Skeletal muscle tissue (tissue), 4 donors: ENCODE data around the gene CYP2C18. TPM values are rescaled to one million over a fixed set of nuclear protein-coding genes. Genes with fewer than 3 reads are reported as not detected.
"Not testable (repeated sequence)": the region's sequence is repeated elsewhere in the genome, so short reads cannot be mapped to it uniquely, and the experiment has no call there.

Source experiments
- H3K27ac ChIP-seq: one replicate; pipeline ENCODE4 v1.7.0; 2013; ENCODE audit warnings: mild to moderate bottlenecking, low read depth, low read length, inconsistent platforms
- H3K27me3 ChIP-seq, 3 donors: one replicate each; pipeline ENCODE4 v1.7.0; 2013; ENCODE audit warnings: low read length in 3 of 3; ENCODE audit not compliant: control insufficient read depth in 3 of 3, insufficient read depth in 3 of 3
- H3K36me3 ChIP-seq, 3 donors: one replicate each; pipeline ENCODE4 v1.7.0; 2013; ENCODE audit warnings: low read length in 3 of 3; ENCODE audit not compliant: control insufficient read depth in 3 of 3, insufficient read depth in 3 of 3
- H3K4me1 ChIP-seq, 3 donors: one replicate each; pipeline ENCODE4 v1.7.0; 2013; ENCODE audit warnings: low read length in 3 of 3, mild to moderate bottlenecking in 3 of 3; ENCODE audit not compliant: control insufficient read depth in 3 of 3, insufficient read depth in 3 of 3
- H3K4me3 ChIP-seq, 3 donors: one replicate each; pipeline ENCODE4 v1.7.0; 2013; ENCODE audit warnings: low read length in 3 of 3
- H3K9ac ChIP-seq, 3 donors: one replicate each; pipeline ENCODE4 v1.7.0; 2013; ENCODE audit warnings: low read length in 3 of 3, mild to moderate bottlenecking in 3 of 3, moderate library complexity in 2 of 3, low read depth in 1 of 3
- H3K9me3 ChIP-seq, 3 donors: one replicate each; pipeline ENCODE4 v1.7.0; 2013; ENCODE audit warnings: low read length in 3 of 3; ENCODE audit not compliant: control insufficient read depth in 3 of 3
- total RNA-seq: library from RNA; depleted of rRNA; stranded (reverse); fragments of >200 nt; gene quantifications from one replicate; pipeline ENCODE4 v1.2.3, GENCODE V29; 2014
- donor health status: Osteomylitis.

CYP2C18 gene
- total RNA-seq, 1 donor from 2014 or later, result not detected

DNA sequence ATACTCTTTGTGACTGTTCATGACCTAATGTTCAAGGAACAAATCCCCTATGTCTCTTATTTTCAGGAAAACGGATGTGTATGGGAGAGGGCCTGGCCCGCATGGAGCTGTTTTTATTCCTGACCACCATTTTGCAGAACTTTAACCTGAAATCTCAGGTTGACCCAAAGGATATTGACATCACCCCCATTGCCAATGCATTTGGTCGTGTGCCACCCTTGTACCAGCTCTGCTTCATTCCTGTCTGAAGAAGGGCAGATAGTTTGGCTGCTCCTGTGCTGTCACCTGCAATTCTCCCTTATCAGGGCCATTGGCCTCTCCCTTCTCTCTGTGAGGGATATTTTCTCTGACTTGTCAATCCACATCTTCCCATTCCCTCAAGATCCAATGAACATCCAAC, 51.7 kb downstream of the CYP2C18 start:
- Histone ChIP-seq H3K27me3 (no peaks in the 10 kb centered on the region), H3K4me1 (no peaks in the 10 kb centered on the region), H3K27ac (no peak overlapping the region), H3K4me3 (no peak overlapping the region), H3K36me3 (no peaks in the 10 kb centered on the region), H3K9me3 (peaks cover 0 to 3% (median 2%) of the 10 kb centered on the region in 3 donors), H3K9ac (no peak overlapping the region)

DNA sequence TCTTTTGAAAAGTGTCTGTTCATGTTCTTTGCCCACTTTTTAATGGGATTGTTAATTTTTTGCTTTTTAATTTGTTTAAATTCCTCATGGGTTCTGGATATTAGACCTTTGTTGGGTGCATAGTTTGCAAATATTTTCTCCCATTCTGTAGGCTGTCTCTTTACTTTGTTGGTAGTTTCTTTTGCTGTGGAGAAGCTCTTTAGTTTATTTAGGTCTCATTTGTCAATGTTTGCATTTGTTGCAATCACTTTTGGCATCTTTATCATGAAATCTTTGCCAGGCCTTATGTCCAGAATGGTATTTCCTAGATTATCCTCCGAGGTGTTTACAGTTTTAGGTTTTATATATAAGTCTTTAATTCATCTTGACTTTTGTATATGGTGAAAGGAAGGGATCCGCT, 55.1 kb downstream of the CYP2C18 start:
- peaks cover 0 to 5% (median 3%) of the 10 kb centered on the region in 3 donors for H3K9me3 ChIP-seq
- no peaks in the 10 kb centered on the region for H3K36me3 ChIP-seq
- no peak overlapping the region for H3K4me3 ChIP-seq
- H3K4me1 ChIP-seq, result no peaks in the 10 kb centered on the region
- no peak overlapping the region for H3K9ac ChIP-seq
- H3K27ac ChIP-seq, result no peak overlapping the region
- H3K27me3 ChIP-seq, result no peaks in the 10 kb centered on the region

DNA sequence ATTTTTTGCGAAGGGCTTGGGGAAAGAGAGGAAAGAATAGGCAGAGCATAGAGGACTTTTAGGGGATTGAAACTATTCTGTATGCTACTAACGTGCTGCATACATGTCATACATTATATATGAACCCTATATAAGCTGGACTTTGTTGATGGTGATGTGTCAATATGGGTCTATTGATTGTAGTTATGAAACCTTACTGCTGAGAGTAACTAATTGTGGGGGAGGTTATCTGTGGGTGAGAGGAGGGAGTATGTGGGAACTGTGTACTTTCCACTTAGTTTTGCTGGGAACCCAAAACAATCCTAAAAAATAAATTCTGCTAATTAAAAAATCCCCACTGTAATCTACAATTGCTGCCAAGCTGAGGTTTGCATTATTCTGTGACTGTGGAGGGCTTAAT, 63.6 kb downstream of the CYP2C18 start:
- Histone ChIP-seq H3K27ac (no peak overlapping the region), H3K9ac (no peak overlapping the region), H3K4me3 (no peak overlapping the region), H3K27me3 (no peaks in the 10 kb centered on the region), H3K4me1 (no peaks in the 10 kb centered on the region), H3K36me3 (no peaks in the 10 kb centered on the region), H3K9me3 (no peaks in the 10 kb centered on the region)

DNA sequence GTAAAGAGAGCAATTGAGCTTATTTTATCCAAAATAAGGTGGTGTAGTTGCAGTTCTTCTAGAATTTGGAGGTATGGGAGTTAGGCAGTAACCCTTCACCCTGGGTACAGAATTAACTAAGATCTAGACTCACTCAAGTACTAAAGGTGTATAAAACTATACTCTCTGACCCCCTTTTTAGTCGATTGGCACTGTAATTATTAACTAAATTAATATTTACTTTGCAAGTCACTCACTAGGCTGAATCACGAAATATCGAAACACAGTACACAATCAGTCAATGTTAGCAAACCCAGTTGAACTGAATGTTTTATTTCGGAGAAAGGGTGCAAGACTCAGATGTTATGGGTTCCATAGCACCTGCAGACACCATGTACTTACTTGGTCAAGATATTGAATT, 64.3 kb downstream of the CYP2C18 start:
- no peaks in the 10 kb centered on the region for H3K27me3 ChIP-seq
- H3K4me1 ChIP-seq, result no peaks in the 10 kb centered on the region
- no peak overlapping the region for H3K4me3 ChIP-seq
- no peak overlapping the region for H3K9ac ChIP-seq
- no peaks in the 10 kb centered on the region for H3K9me3 ChIP-seq
- H3K27ac ChIP-seq, result no peak overlapping the region
- no peaks in the 10 kb centered on the region for H3K36me3 ChIP-seq

DNA sequence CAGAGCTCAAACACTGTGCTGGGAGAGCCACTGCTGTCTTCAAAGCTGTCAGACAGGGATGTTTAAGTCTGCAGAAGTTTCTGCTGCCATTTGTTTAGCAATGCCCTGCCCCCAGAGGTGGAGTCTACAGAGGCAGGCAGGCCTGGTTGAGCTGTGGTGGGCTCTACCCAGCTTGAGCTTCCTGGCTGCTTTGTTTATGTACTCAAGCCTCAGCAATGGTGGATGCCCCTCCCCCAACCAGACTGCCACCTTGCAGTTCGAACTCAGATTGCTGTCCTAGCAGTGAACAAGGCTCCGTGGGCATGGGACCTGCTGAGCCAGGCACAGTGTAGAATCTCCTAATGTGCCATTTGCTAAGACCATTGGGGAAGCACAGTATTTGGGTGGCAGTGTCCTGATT, 74.4 kb downstream of the CYP2C18 start:
- H3K27me3 ChIP-seq, result no peaks in the 10 kb centered on the region
- no peak overlapping the region for H3K4me3 ChIP-seq
- no peaks in the 10 kb centered on the region for H3K9me3 ChIP-seq
- H3K27ac ChIP-seq, result no peak overlapping the region
- no peak overlapping the region for H3K9ac ChIP-seq
- no peaks in the 10 kb centered on the region for H3K4me1 ChIP-seq
- H3K36me3 ChIP-seq, result no peaks in the 10 kb centered on the region

DNA sequence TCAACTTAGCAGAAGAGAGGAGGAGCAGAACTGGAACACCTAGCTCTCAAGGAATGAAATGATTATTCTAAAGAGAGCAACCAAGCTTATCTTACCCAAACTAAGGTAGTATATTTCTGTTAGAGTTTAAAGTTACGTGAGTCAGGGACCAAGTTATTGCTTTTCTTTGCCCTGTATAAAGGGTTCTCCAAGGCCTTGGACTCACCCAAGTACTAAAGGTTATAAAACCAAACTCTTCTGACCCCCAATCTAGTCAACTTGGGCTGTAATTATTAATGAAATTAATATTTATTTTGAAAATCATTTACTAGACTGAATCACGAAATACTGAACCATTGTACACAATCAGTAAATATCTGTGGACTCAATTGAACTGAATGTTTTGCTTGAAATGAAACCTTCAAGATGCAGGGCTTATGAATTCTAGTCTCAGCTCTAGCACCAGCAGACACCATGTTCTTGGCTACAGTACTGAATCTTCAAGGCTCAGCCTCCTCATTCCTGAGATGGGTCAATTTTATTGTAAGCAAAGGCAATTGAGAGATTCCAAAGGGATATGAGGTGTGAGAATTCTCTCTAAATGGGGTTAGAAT, 77.2 kb downstream of the CYP2C18 start:
- Histone ChIP-seq H3K9ac (no peak overlapping the region), H3K36me3 (no peaks in the 10 kb centered on the region), H3K4me3 (no peak overlapping the region), H3K27ac (no peak overlapping the region), H3K4me1 (no peaks in the 10 kb centered on the region), H3K27me3 (no peaks in the 10 kb centered on the region), H3K9me3 (no peaks in the 10 kb centered on the region)

DNA sequence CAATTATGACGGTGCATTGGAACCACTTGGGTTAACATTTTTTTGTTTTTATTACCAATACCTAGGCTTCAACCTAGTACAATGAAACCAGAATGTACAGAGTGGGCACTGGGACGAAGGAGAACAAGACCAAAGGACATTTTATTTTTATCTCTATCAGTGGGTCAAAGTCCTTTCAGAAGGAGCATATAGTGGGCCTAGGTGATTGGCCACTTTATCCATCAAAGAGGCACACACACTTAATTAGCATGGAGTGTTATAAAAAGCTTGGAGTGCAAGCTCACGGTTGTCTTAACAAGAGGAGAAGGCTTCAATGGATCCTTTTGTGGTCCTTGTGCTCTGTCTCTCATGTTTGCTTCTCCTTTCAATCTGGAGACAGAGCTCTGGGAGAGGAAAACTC, 78.9 kb downstream of the CYP2C18 start, which contains the start of gene CYP2C19:
Gene CYP2C19 (plus strand): TSS at position 289 of the 400 bp plus-strand sequence. CDS start 25 bp downstream, at position 314.
- no peak within 1 kb of the TSS for H3K4me3 ChIP-seq
- H3K9ac ChIP-seq, result no peak within 1 kb of the TSS
- H3K4me1 ChIP-seq, result no peaks in the 10 kb centered on the region
- H3K27ac ChIP-seq, result no peak within 1 kb of the TSS
- no peaks in the 10 kb centered on the region for H3K27me3 ChIP-seq
- no peaks in the 10 kb centered on the region for H3K9me3 ChIP-seq
- no peaks in the 10 kb centered on the region for H3K36me3 ChIP-seq

DNA sequence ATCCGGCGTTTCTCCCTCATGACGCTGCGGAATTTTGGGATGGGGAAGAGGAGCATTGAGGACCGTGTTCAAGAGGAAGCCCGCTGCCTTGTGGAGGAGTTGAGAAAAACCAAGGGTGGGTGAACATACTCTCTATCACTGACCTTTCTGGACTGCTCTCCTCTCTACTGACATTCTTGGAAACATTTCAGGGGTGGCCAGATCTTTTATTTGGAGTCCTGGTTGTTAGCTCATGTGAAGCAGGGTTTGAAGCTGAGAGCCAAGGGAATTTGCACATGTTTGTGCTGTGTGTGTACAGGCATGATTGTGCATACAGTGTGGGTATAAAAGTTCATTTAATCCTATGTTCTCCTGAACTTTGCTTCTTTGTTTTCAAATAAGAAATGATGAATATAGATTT, 91.9 kb downstream of the CYP2C18 start:
- not testable (repeated sequence) for H3K4me3 ChIP-seq, H3K36me3 ChIP-seq, H3K9ac ChIP-seq, H3K4me1 ChIP-seq, H3K27me3 ChIP-seq, H3K27ac ChIP-seq, H3K9me3 ChIP-seq

DNA sequence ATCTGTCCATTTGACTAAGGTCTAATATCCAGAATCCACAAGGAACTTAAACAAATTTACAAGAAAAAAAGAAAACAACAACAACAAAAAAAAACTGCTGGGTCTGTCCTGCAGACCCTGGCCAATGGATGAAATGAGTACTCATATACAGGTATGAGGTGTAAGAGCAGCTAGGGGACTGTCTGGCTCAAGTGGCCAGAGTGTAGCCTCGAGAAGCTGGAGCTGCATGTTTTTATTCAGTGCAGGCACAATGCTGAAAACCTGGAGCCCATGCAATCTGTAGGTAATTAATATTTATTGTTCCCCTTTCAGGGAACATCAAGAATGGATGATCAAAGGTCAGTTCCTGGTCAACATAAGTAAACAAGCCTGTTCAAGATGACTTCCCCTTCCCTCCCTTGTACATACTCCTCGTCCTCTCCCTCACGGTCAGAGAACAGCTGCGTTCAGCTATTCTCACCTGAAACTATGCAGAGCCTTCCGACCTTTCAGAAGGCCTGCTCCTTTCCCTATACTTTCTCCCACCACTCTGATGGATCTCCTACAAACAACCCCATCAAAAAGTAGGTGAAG, 94.4 kb downstream of the CYP2C18 start:
- Histone ChIP-seq H3K4me1 (no peaks in the 10 kb centered on the region), H3K4me3 (no peak overlapping the region), H3K9me3 (no peaks in the 10 kb centered on the region), H3K27ac (no peak overlapping the region), H3K9ac (no peak overlapping the region), H3K27me3 (no peaks in the 10 kb centered on the region), H3K36me3 (no peaks in the 10 kb centered on the region)

DNA sequence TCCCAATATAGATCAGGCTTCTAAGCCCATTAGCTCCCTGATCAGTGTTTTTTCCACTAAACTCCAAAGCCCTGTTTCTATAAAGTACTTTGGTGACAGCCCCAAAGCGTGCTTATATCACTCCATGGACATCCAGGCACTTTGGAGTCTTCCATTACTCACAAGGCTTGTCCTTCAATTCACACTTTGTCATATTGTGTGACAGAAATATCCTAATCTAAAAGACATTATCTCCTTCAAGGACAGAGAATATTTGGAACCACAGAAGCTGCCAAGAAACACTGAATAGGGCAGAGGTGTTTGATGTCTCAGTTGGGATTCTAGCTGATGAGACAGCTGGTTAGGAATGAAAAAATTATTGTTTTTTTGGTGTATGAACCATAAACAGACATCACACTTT, 97.3 kb downstream of the CYP2C18 start:
- Histone ChIP-seq H3K36me3 (no peaks in the 10 kb centered on the region), H3K9ac (no peak overlapping the region), H3K4me3 (no peak overlapping the region), H3K9me3 (no peaks in the 10 kb centered on the region), H3K27ac (no peak overlapping the region), H3K27me3 (no peaks in the 10 kb centered on the region), H3K4me1 (no peaks in the 10 kb centered on the region)
